ENCODE data around the gene TSC22D1.
"Not testable (repeated sequence)": the region's sequence is repeated elsewhere in the genome, so short reads cannot be mapped to it uniquely, and the experiment has no call there.

Gene TSC22D1

DNA sequence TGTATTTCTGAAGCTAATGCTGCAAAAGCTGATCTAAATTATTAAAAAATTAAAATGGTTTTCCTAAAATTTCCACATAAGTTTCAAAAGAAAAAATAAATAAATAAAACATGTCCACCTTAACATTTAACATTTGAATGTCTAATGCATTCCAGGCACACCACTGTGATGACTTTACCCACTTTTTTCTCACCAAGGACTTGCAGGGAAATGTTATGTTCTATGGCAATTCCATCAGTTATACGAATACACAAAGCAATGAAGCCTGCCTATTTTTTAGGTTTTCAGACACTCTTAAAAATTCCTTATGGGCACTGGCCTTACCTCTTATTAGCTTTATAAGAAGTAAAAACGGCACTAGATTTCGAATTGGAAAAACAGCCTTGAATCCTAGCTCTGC, 10.2 kb downstream of the TSC22D1 start:
- no peak overlapping the region for H3K27ac ChIP-seq (ENCODE audit: low read length)
- no peaks in the 10 kb centered on the region for H3K4me1 ChIP-seq (ENCODE audit: control insufficient read depth in 1 of 2, insufficient read depth in 2 of 2, low read length in 2 of 2)
- no peaks in the 10 kb centered on the region for H3K9me3 ChIP-seq (ENCODE audit: control insufficient read depth in 1 of 2, low read length in 2 of 2)
- no peaks in the 10 kb centered on the region for H3K27me3 ChIP-seq (ENCODE audit: low read depth, low read length)
- H3K36me3 ChIP-seq (ENCODE audit: control insufficient read depth in 1 of 2, insufficient read depth in 2 of 2, low read length in 2 of 2), result no peaks in the 10 kb centered on the region
- no peak overlapping the region for H3K4me3 ChIP-seq (ENCODE audit: low read depth in 1 of 2, low read length in 2 of 2)

DNA sequence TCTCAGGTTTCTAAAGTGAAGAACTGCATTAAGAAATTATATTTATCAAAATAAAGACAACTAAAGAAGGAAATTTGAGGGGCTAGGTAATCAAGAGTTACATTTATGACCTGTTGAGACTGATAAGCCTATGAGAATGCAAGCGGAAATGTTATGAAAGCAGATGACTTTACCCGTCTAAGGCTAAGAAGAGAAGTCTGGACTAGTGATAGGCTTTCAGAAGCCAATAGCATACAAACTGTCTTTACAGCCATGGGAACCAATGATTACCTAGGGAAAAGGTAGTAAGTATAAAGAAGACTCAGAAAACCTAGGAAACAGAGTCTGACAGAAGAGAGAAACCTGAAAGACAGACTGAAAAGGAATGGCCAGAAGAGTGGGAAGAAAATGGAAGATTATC, 11.2 kb downstream of the TSC22D1 start:
- H3K4me1 ChIP-seq (ENCODE audit: control insufficient read depth in 1 of 2, insufficient read depth in 2 of 2, low read length in 2 of 2), result no peaks in the 10 kb centered on the region

GRCh38 chr13:44562853-44563252, 13.3 kb downstream of the TSC22D1 start:
- not testable (repeated sequence) for H3K4me1 ChIP-seq (ENCODE audit: control insufficient read depth in 1 of 2, insufficient read depth in 2 of 2, low read length in 2 of 2); H3K27me3 ChIP-seq (ENCODE audit: low read depth, low read length); H3K27ac ChIP-seq (ENCODE audit: low read length); H3K4me3 ChIP-seq (ENCODE audit: low read depth in 1 of 2, low read length in 2 of 2); H3K36me3 ChIP-seq (ENCODE audit: control insufficient read depth in 1 of 2, insufficient read depth in 2 of 2, low read length in 2 of 2); H3K9me3 ChIP-seq (ENCODE audit: control insufficient read depth in 1 of 2, low read length in 2 of 2)

More for the DNA sequence above, 11.2 kb downstream of the TSC22D1 start:
- Histone ChIP-seq H3K27me3 (ENCODE audit: low read depth, low read length) (no peaks in the 10 kb centered on the region), H3K4me3 (ENCODE audit: low read depth in 1 of 2, low read length in 2 of 2) (no peak overlapping the region), H3K9me3 (ENCODE audit: control insufficient read depth in 1 of 2, low read length in 2 of 2) (no peaks in the 10 kb centered on the region), H3K27ac (ENCODE audit: low read length) (no peak overlapping the region), H3K36me3 (ENCODE audit: control insufficient read depth in 1 of 2, insufficient read depth in 2 of 2, low read length in 2 of 2) (no peaks in the 10 kb centered on the region)

GRCh38 chr13:44561351-44561750, 14.8 kb downstream of the TSC22D1 start:
- H3K27ac ChIP-seq (ENCODE audit: low read length), result no peak overlapping the region
- H3K4me1 ChIP-seq (ENCODE audit: control insufficient read depth in 1 of 2, insufficient read depth in 2 of 2, low read length in 2 of 2), result no peaks in the 10 kb centered on the region
- H3K27me3 ChIP-seq (ENCODE audit: low read depth, low read length), result no peaks in the 10 kb centered on the region
- H3K36me3 ChIP-seq (ENCODE audit: control insufficient read depth in 1 of 2, insufficient read depth in 2 of 2, low read length in 2 of 2), result no peaks in the 10 kb centered on the region
- no peak overlapping the region for H3K4me3 ChIP-seq (ENCODE audit: low read depth in 1 of 2, low read length in 2 of 2)
- no peaks in the 10 kb centered on the region for H3K9me3 ChIP-seq (ENCODE audit: control insufficient read depth in 1 of 2, low read length in 2 of 2)

GRCh38 chr13:44557986-44558385, 18.1 kb downstream of the TSC22D1 start:
- no peak overlapping the region for H3K4me3 ChIP-seq (ENCODE audit: low read depth in 1 of 2, low read length in 2 of 2)
- H3K36me3 ChIP-seq (ENCODE audit: control insufficient read depth in 1 of 2, insufficient read depth in 2 of 2, low read length in 2 of 2), result no peaks in the 10 kb centered on the region
- H3K27ac ChIP-seq (ENCODE audit: low read length), result no peak overlapping the region
- no peaks in the 10 kb centered on the region for H3K9me3 ChIP-seq (ENCODE audit: control insufficient read depth in 1 of 2, low read length in 2 of 2)
- no peaks in the 10 kb centered on the region for H3K27me3 ChIP-seq (ENCODE audit: low read depth, low read length)
- no peaks in the 10 kb centered on the region for H3K4me1 ChIP-seq (ENCODE audit: control insufficient read depth in 1 of 2, insufficient read depth in 2 of 2, low read length in 2 of 2)

- Histone ChIP-seq H3K4me1 (ENCODE audit: control insufficient read depth in 1 of 2, insufficient read depth in 2 of 2, low read length in 2 of 2) (no peaks in the 10 kb centered on the region), H3K36me3 (ENCODE audit: control insufficient read depth in 1 of 2, insufficient read depth in 2 of 2, low read length in 2 of 2) (no peaks in the 10 kb centered on the region), H3K27me3 (ENCODE audit: low read depth, low read length) (no peaks in the 10 kb centered on the region), H3K4me3 (ENCODE audit: low read depth in 1 of 2, low read length in 2 of 2) (no peak overlapping the region), H3K27ac (ENCODE audit: low read length) (no peak overlapping the region), H3K9me3 (ENCODE audit: control insufficient read depth in 1 of 2, low read length in 2 of 2) (no peaks in the 10 kb centered on the region)
Measured at GRCh38 chr13:44555207-44555606, 20.9 kb downstream of the TSC22D1 start.

DNA sequence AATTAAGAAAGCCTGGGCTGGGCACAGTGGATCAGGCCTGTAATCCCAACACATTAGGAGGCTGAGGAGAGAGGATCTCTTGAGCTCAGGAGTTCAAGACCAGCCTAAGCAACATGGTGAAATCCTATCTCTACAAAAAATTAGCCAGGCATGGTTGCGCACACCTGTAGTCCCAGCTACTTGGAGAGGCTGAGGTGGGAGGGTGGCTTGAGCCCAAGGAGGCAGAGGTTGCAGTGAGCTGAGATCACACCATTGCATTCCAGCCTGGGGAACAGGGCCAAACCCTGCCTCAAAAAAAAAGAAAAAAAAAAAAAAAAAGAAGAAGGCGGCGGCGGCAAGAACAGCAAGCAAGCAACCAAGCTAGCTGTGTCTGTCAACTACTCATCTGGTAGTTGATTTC, 26.7 kb downstream of the TSC22D1 start:
- Histone ChIP-seq H3K4me3 (ENCODE audit: low read depth in 1 of 2, low read length in 2 of 2) (no peak overlapping the region), H3K27ac (ENCODE audit: low read length) (no peak overlapping the region), H3K9me3 (ENCODE audit: control insufficient read depth in 1 of 2, low read length in 2 of 2) (no peaks in the 10 kb centered on the region), H3K36me3 (ENCODE audit: control insufficient read depth in 1 of 2, insufficient read depth in 2 of 2, low read length in 2 of 2) (no peaks in the 10 kb centered on the region), H3K4me1 (ENCODE audit: control insufficient read depth in 1 of 2, insufficient read depth in 2 of 2, low read length in 2 of 2) (no peaks in the 10 kb centered on the region), H3K27me3 (ENCODE audit: low read depth, low read length) (no peaks in the 10 kb centered on the region)

DNA sequence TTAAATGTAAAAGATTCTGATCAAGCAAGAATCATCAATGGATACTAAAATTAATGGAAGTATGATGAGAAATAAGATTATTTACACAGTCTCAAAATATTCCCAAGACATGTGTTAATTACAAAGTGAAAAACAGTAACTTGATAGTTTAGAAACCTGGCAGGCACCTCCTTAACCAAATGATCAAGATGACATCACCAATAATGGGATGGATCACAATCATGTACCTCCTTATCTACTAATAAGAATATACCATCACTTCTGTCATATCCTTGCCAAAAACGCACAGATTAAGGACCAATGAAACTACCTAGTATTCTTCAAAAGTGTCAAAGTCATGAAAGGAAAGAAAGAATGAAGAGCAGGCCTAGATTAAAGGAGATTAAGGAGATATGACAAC, 30.0 kb downstream of the TSC22D1 start:
- H3K4me3 ChIP-seq (ENCODE audit: low read depth in 1 of 2, low read length in 2 of 2), result no peak overlapping the region
- H3K36me3 ChIP-seq (ENCODE audit: control insufficient read depth in 1 of 2, insufficient read depth in 2 of 2, low read length in 2 of 2), result no peaks in the 10 kb centered on the region
- no peak overlapping the region for H3K27ac ChIP-seq (ENCODE audit: low read length)

DNA sequence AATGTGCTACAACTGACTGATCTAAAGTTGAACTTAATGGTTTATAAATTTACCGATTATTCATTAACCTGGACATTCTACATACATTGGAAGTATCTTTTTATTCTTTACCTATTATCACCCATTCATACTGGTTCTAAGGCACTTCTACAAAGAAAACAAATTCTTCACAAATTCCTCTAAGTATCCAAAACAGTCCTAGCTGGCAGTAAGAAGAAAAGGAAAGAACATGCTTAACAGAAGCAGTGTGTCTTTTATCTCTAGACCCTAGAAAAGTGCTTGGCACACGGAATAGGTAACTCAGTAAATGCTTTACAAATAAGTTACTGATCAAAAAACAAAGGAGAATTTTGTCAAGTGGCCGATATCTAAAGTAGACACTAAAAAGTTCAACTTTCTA, 32.8 kb downstream of the TSC22D1 start:
- Histone ChIP-seq H3K36me3 (ENCODE audit: control insufficient read depth in 1 of 2, insufficient read depth in 2 of 2, low read length in 2 of 2) (peaks cover 5 to 14% of the 10 kb centered on the region in 2 donors), H3K9me3 (ENCODE audit: control insufficient read depth in 1 of 2, low read length in 2 of 2) (no peaks in the 10 kb centered on the region), H3K4me3 (ENCODE audit: low read depth in 1 of 2, low read length in 2 of 2) (no peak overlapping the region), H3K27ac (ENCODE audit: low read length) (no peak overlapping the region), H3K4me1 (ENCODE audit: control insufficient read depth in 1 of 2, insufficient read depth in 2 of 2, low read length in 2 of 2) (no peaks in the 10 kb centered on the region), H3K27me3 (ENCODE audit: low read depth, low read length) (no peaks in the 10 kb centered on the region)

More for the DNA sequence above, 30.0 kb downstream of the TSC22D1 start:
- H3K9me3 ChIP-seq (ENCODE audit: control insufficient read depth in 1 of 2, low read length in 2 of 2), result no peaks in the 10 kb centered on the region
- no peaks in the 10 kb centered on the region for H3K27me3 ChIP-seq (ENCODE audit: low read depth, low read length)
- no peaks in the 10 kb centered on the region for H3K4me1 ChIP-seq (ENCODE audit: control insufficient read depth in 1 of 2, insufficient read depth in 2 of 2, low read length in 2 of 2)

GRCh38 chr13:44542361-44542760, 33.8 kb downstream of the TSC22D1 start:
- no peaks in the 10 kb centered on the region for H3K27me3 ChIP-seq (ENCODE audit: low read depth, low read length)
- no peak overlapping the region for H3K27ac ChIP-seq (ENCODE audit: low read length)
- H3K4me1 ChIP-seq (ENCODE audit: control insufficient read depth in 1 of 2, insufficient read depth in 2 of 2, low read length in 2 of 2), result no peaks in the 10 kb centered on the region
- peaks cover 5 to 18% of the 10 kb centered on the region in 2 donors for H3K36me3 ChIP-seq (ENCODE audit: control insufficient read depth in 1 of 2, insufficient read depth in 2 of 2, low read length in 2 of 2)
- no peaks in the 10 kb centered on the region for H3K9me3 ChIP-seq (ENCODE audit: control insufficient read depth in 1 of 2, low read length in 2 of 2)
- H3K4me3 ChIP-seq (ENCODE audit: low read depth in 1 of 2, low read length in 2 of 2), result no peak overlapping the region

GRCh38 chr13:44541601-44542000, 34.5 kb downstream of the TSC22D1 start:
- no peak overlapping the region for H3K4me3 ChIP-seq (ENCODE audit: low read depth in 1 of 2, low read length in 2 of 2)
- H3K36me3 ChIP-seq (ENCODE audit: control insufficient read depth in 1 of 2, insufficient read depth in 2 of 2, low read length in 2 of 2), result peaks cover 5 to 18% of the 10 kb centered on the region in 2 donors
- H3K27me3 ChIP-seq (ENCODE audit: low read depth, low read length), result no peaks in the 10 kb centered on the region
- H3K27ac ChIP-seq (ENCODE audit: low read length), result no peak overlapping the region
- H3K9me3 ChIP-seq (ENCODE audit: control insufficient read depth in 1 of 2, low read length in 2 of 2), result no peaks in the 10 kb centered on the region
- no peaks in the 10 kb centered on the region for H3K4me1 ChIP-seq (ENCODE audit: control insufficient read depth in 1 of 2, insufficient read depth in 2 of 2, low read length in 2 of 2)

DNA sequence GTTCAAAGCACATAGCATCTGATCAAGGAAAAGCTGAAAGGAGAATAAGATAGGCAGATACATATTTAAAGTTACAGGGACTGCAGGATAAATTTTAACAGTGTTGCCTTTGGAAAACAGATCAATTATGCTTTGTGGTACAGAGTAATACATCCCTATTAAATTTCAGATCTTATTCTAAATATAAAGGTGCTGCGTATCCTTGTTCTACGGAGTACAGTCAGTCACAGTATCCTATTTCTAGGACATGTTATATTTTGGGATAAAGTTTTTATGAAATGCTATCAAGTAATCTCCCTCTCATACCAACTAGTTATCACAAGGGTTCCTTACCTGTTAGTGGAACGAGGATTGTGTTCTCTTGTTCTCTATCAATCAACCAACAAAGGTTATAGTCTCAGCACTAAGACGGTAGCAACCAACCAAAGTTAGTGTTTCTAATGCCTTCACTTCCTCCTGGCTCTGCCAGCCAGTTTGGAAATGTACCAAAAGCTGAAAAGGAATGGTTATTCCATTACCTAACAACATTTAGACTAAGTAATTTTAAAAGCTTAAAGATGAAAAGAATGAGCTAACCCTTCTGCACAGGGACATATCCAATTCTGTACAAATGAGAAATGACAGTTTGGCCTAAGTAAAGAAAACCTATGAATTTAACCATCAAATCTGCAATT, 35.2 kb downstream of the TSC22D1 start:
- Histone ChIP-seq H3K4me1 (ENCODE audit: control insufficient read depth in 1 of 2, insufficient read depth in 2 of 2, low read length in 2 of 2) (no peaks in the 10 kb centered on the region), H3K27ac (ENCODE audit: low read length) (no peak overlapping the region), H3K36me3 (ENCODE audit: control insufficient read depth in 1 of 2, insufficient read depth in 2 of 2, low read length in 2 of 2) (peaks cover 5 to 18% of the 10 kb centered on the region in 2 donors), H3K9me3 (ENCODE audit: control insufficient read depth in 1 of 2, low read length in 2 of 2) (no peaks in the 10 kb centered on the region), H3K27me3 (ENCODE audit: low read depth, low read length) (no peaks in the 10 kb centered on the region), H3K4me3 (ENCODE audit: low read depth in 1 of 2, low read length in 2 of 2) (no peak overlapping the region)

All from muscle layer of duodenum (tissue), 2 donors.